Left ventricle myocardium inferior (tissue), 1 donor: ENCODE measurements around the gene PKM. TPM values are rescaled to one million over a fixed set of nuclear protein-coding genes. Genes with fewer than 3 reads are reported as not detected.

Experiments
- DNase-seq: peaks from one replicate; pipeline ENCODE4 v3.0.0-alpha.2; 2020
- H3K27ac ChIP-seq: fragments of 200-600 bp; replicated peaks from 2 replicates; pipeline ENCODE4 v1.8.0; 2021
- H3K27me3 ChIP-seq: fragments of 200-600 bp; 2 replicates; pipeline ENCODE4 v1.8.0; 2021; ENCODE audit warnings: low read depth
- H3K36me3 ChIP-seq: fragments of 200-600 bp; 2 replicates; pipeline ENCODE4 v1.8.0; 2021
- H3K4me1 ChIP-seq: fragments of 200-600 bp; 2 replicates; pipeline ENCODE4 v1.8.0; 2021
- H3K4me3 ChIP-seq: fragments of 200-600 bp; 2 replicates; pipeline ENCODE4 v1.8.0; 2021; ENCODE audit warnings: mild to moderate bottlenecking, moderate library complexity
- H3K9me3 ChIP-seq: fragments of 200-600 bp; replicated peaks from 2 replicates; pipeline ENCODE4 v1.8.0; 2021
- CTCF ChIP-seq: fragments of 200-600 bp; IDR thresholded peaks from 2 replicates; pipeline ENCODE4 v1.8.0; 2021; ENCODE audit warnings: antibody characterized with exemption, mild to moderate bottlenecking, borderline replicate concordance
- intact Hi-C: fragments of 100-400 bp; cut with micrococcal nuclease; formaldehyde crosslinking; loops from one replicate; pipeline ENCODE4 v1.11.0; 2022
- total RNA-seq: library from RNA; stranded (reverse); fragmentation: NEBNext Ultra II Directional; extraction: Animal tissue kit (Norgen Biotek cat#: 25700); gene quantifications from one replicate; pipeline ENCODE4 v1.2.1, GENCODE V29; 2021
- donor health status: DM: no; HTN: yes; CAD: no; lungs with severe emphysema.

Gene PKM
- total RNA-seq, 1 donor from 2014 or later = 1,009 TPM

GRCh38 chr15:72189250-72189902 lies 41.6 kb downstream of the PKM start:
- Histone ChIP-seq H3K27me3 (peaks cover 19% of the 10 kb centered on the region), H3K4me3 (no peak overlapping the region), H3K4me1 (peaks cover 2% of the 10 kb centered on the region), H3K27ac (no peak overlapping the region), H3K36me3 (no peaks in the 10 kb centered on the region), H3K9me3 (no peaks in the 10 kb centered on the region)
- no peak for DNase-seq
- intact Hi-C loops = no loop called here
- TF ChIP-seq CTCF = no peak

- H3K4me1 ChIP-seq = peaks cover 24% of the 10 kb centered on the region
- peaks cover 37% of the 10 kb centered on the region for H3K27me3 ChIP-seq
- H3K36me3 ChIP-seq = no peaks in the 10 kb centered on the region
- TF ChIP-seq CTCF = no peak
- H3K9me3 ChIP-seq = no peaks in the 10 kb centered on the region
- no peak overlapping the region for H3K27ac ChIP-seq
- peak overlapping the region; percentile 59 for H3K4me3 ChIP-seq
- peak; percentile 26 for DNase-seq
- intact Hi-C loops = no loop called here
These were observed 46.7 kb downstream of the PKM start for GRCh38 chr15:72184165-72184811.

GRCh38 chr15:72183781-72184164 lies 47.2 kb downstream of the PKM start:
- H3K4me1 ChIP-seq = peaks cover 25% of the 10 kb centered on the region
- H3K27me3 ChIP-seq = peaks cover 33% of the 10 kb centered on the region
- no peaks in the 10 kb centered on the region for H3K36me3 ChIP-seq
- intact Hi-C loops = no loop called here
- peak overlapping the region; percentile 59 for H3K4me3 ChIP-seq
- H3K27ac ChIP-seq = no peak overlapping the region
- no peak for TF ChIP-seq CTCF
- no peaks in the 10 kb centered on the region for H3K9me3 ChIP-seq
- no peak for DNase-seq

- Histone ChIP-seq H3K9me3 (no peaks in the 10 kb centered on the region), H3K36me3 (no peaks in the 10 kb centered on the region), H3K27me3 (peaks cover 33% of the 10 kb centered on the region), H3K4me3 (no peak overlapping the region), H3K27ac (no peak overlapping the region), H3K4me1 (peaks cover 25% of the 10 kb centered on the region)
- DNase-seq = no peak
- no peak for TF ChIP-seq CTCF
- intact Hi-C loops = no loop called here
These were observed 48.3 kb downstream of the PKM start for GRCh38 chr15:72182673-72183072.

GRCh38 chr15:72182244-72182643 lies 48.7 kb downstream of the PKM start:
- peaks cover 33% of the 10 kb centered on the region for H3K27me3 ChIP-seq

More at GRCh38 chr15:72182244-72182643, 48.7 kb downstream of the PKM start:
- Histone ChIP-seq H3K27ac (no peak overlapping the region), H3K9me3 (no peaks in the 10 kb centered on the region), H3K36me3 (no peaks in the 10 kb centered on the region), H3K4me1 (peaks cover 25% of the 10 kb centered on the region), H3K4me3 (no peak overlapping the region)
- intact Hi-C loops = no loop called here
- no peak for TF ChIP-seq CTCF
- DNase-seq = no peak
